HUDEP-2 (cell line): Measurements from ENCODE around the gene KLHL12.
A peak's percentile ranks its signal among the peaks of the same experiment; 100 is the strongest.
"Not testable (repeated sequence)": the region's sequence is repeated elsewhere in the genome, so short reads cannot be mapped to it uniquely, and the experiment has no call there.

Experiments
- DNase-seq, 76 experiments: peaks; one replicate each; lab custom pipeline; 2025; ENCODE audit not compliant: unreplicated experiment in 76 of 76; lab: John Stamatoyannopoulos, UW

Gene KLHL12

GRCh38 chr1:202952099-202952498 lies 25.1 kb upstream of the KLHL12 start:
- DNase-seq: no peak

GRCh38 chr1:202951437-202951836 lies 24.4 kb upstream of the KLHL12 start:
- DNase-seq: no peak

- no peak for DNase-seq
Measured at GRCh38 chr1:202945483-202945882, 18.4 kb upstream of the KLHL12 start.

GRCh38 chr1:202944438-202944921 lies 17.4 kb upstream of the KLHL12 start:
- DNase-seq: peak in 74 of 76 experiments; percentile 38 to 98 (median 87)

- DNase-seq: no peak
Measured at GRCh38 chr1:202942426-202942825, 15.4 kb upstream of the KLHL12 start.

GRCh38 chr1:202941372-202941771 lies 14.3 kb upstream of the KLHL12 start:
- no peak for DNase-seq

- DNase-seq: no peak
Measured at GRCh38 chr1:202940561-202940960, 13.5 kb upstream of the KLHL12 start.

- DNase-seq: peak in 42 of 76 experiments; percentile 1 to 52 (median 26)
Measured at GRCh38 chr1:202938287-202938925, 11.4 kb upstream of the KLHL12 start.

- not testable (repeated sequence) for DNase-seq
Measured at GRCh38 chr1:202936409-202936808, 9.4 kb upstream of the KLHL12 start.

GRCh38 chr1:202935844-202936243 lies 8.8 kb upstream of the KLHL12 start:
- DNase-seq: no peak

- DNase-seq: no peak
Measured at GRCh38 chr1:202934755-202935154, 7.7 kb upstream of the KLHL12 start.

GRCh38 chr1:202932476-202932875 lies 5.4 kb upstream of the KLHL12 start:
- DNase-seq: no peak

GRCh38 chr1:202923533-202923932 lies 3.5 kb downstream of the KLHL12 start:
- no peak for DNase-seq

- DNase-seq: no peak
Measured at GRCh38 chr1:202919615-202920014, 7.4 kb downstream of the KLHL12 start.

GRCh38 chr1:202915146-202915545 lies 11.9 kb downstream of the KLHL12 start:
- DNase-seq: no peak

- not testable (repeated sequence) for DNase-seq
Measured at GRCh38 chr1:202912476-202912875, 14.6 kb downstream of the KLHL12 start.

- DNase-seq: no peak
Measured at GRCh38 chr1:202909494-202909893, 17.5 kb downstream of the KLHL12 start.

- DNase-seq: no peak
Measured at GRCh38 chr1:202908998-202909397, 18.0 kb downstream of the KLHL12 start.

GRCh38 chr1:202905331-202905730 lies 21.7 kb downstream of the KLHL12 start:
- DNase-seq: peak in 1 of 76 experiments; percentile 0

- not testable (repeated sequence) for DNase-seq
Measured at GRCh38 chr1:202903808-202904207, 23.2 kb downstream of the KLHL12 start.

- no peak for DNase-seq
Measured at GRCh38 chr1:202901555-202901954, 25.5 kb downstream of the KLHL12 start.

- no peak for DNase-seq
Measured at GRCh38 chr1:202892501-202892900, 34.5 kb downstream of the KLHL12 start.

GRCh38 chr1:202890392-202890791 lies 36.6 kb downstream of the KLHL12 start:
- no peak for DNase-seq
